Measurements from ENCODE around the gene SORBS2. TPM values are rescaled to one million over a fixed set of nuclear protein-coding genes. Genes with fewer than 3 reads are reported as not detected.

Gene SORBS2
- total and polyA plus RNA-seq, 2 of the 8 experiments (the other 6 are each of a cell fraction or from before 2014, with no cell fraction given) = 73.0 to 87.1 TPM

DNA sequence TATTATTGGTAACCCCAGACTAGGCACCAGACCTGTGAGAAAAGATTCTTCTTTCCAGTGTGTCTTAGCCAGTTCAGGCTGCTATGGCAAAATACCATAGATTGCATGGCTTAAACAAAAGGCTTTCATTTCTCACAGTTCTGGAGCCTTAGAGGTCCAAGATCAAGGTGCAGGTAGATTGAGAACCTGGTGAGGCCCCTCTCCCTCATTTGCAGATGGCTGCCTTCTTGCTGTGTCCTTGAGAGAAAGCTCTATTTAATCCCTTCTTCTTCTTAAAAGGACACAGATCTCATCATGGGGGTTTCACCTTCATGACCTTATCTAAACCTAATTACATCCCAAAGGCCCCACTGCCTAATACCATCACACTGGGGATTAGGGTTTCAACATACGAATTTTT is 273.2 kb downstream of the SORBS2 start (continued):
- TF ChIP-seq, protein P1, sequence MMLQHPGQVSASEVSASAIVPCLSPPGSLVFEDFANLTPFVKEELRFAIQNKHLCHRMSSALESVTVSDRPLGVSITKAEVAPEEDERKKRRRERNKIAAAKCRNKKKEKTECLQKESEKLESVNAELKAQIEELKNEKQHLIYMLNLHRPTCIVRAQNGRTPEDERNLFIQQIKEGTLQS (IDR thresholded peaks at IDR 0.05; ENCODE audit: insufficient read depth, low read depth, low read length) = no peak
- no peak for TF ChIP-seq TCF12 (IDR thresholded peaks at IDR 0.05; ENCODE audit: low read depth, low read length)
- no peak for TF ChIP-seq CEBPB (IDR thresholded peaks at IDR 0.05; ENCODE audit: low read depth, low read length)
- no peak for TF ChIP-seq POU5F1 (IDR thresholded peaks at IDR 0.05; ENCODE audit: low read depth, low read length)
- no peak for TF ChIP-seq NANOG (IDR thresholded peaks at IDR 0.05; ENCODE audit: insufficient read depth, low read depth, low read length, poor library complexity, severe bottlenecking)
- no peak for TF ChIP-seq NRF1 (IDR thresholded peaks at IDR 0.05; ENCODE audit: low read depth, low read length)
